ENCODE results near the gene PGD.
"Not testable (repeated sequence)": the region's sequence is repeated elsewhere in the genome, so short reads cannot be mapped to it uniquely, and the experiment has no call there.

The PGD gene

DNA sequence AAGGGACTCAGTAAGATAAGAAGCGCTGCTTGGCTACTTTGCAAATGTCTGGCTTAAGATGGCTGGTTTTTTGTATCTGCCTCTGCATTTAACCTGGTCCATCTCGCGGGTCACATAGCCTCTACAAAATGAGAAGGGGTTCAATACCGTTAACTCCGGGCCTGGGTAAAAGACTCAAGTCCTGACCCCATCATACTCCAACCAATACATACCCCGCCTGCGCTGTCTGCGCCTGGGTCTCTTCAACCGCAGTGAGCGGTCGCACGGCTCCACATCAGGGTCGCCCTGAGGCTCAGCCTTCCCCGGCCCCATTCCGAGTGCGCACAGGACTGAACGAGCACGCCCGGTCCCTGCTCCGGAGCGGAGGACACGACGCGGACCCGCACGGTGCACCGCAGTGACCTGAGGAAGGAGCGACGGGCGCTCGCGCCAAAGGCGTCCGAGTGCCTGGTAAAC, 558 bp upstream of the PGD start:
- in situ Hi-C loops (cut with MboI; ENCODE audit: low sequenced_read_pairs) = no loop called here

DNA sequence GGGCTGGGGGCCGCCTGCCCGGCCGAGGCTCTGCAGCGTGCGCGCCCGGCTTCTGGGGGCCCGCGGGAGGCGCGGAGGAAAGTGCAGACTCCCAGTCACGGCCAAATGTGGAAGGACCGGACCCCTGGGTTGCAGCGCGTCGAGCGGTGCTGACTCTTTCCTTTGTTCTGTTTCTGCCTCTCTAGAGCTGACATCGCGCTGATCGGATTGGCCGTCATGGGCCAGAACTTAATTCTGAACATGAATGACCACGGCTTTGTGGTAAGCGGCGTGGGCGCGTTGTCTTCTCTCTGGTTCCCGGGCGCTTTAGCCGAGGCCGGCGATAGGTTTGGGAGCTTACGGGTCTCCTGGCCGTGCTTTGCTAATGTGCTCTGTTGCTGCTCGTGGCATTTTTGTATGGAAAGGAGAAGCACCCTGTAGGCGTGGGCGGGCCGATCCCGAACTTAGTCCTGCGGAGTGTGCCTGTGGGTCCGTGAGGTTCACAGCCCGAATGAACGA, 629 bp downstream of the PGD start:
- in situ Hi-C loops (cut with MboI; ENCODE audit: low sequenced_read_pairs) = no loop called here

DNA sequence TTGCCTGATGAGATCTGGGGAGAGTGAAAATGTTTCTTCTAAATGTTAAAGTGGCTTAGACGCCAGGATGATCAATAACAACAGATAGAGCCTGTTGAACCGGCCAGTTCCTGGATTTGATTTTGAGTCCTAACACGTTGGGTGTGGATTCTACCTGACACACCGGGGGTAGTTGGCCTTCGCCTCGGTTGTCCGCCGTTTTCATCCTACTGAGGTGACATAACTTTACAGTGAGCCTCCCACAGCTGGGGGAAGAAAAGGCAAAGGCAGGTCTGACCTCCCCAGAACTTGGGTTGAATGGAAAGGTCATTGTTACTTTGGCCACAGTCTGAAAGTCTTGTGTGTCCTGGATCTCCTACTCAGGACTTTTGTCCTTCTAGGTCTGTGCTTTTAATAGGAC, 1.1 kb downstream of the PGD start:
- in situ Hi-C loops (cut with MboI; ENCODE audit: low sequenced_read_pairs) = no loop called here

DNA sequence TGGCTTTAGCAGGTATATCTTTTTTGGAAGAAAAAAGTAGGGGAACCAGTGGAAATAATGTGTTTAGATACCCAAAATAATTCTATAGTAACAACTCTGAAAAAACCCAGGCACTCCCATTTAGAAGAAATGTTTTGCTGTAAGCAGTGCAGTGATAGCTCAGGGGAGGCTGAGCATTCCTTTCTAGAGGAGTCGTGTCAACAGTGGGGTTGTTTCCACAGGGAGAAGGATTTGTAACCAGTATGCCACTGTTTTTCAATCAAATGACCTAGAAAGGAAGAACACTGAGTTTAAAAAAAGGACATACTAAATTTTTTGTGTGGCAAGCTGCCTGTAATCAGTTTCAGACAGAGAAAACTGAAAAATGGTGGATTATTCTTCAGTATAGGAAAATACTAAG, 2.4 kb downstream of the PGD start:
- in situ Hi-C loops (cut with MboI; ENCODE audit: low sequenced_read_pairs) = no loop called here

DNA sequence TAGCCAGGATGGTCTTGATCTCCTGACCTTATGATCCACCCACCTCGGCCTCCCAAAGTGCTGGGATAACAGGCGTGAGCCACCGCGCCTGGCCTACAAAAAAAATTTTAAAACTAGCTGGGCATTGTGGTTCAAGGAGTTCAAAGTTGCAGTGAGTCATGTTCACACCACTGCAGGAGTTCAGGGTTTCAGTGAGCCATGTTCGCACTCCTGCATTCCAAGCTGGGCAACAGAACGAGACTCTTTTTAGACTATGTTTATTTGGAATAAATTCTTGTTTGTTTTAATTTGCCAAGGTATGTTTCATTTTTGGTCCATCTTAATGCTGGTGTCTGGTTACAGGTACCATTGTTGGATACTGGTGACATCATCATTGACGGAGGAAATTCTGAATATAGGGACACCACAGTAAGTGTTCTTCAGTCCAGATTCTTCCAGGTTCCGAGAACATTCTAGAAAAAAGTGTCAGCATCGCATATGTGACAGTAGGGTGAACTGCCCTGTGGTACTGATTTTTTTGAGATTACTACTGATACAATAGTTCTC, 3.9 kb downstream of the PGD start:
- in situ Hi-C loops (cut with MboI; ENCODE audit: low sequenced_read_pairs) = no loop called here

DNA sequence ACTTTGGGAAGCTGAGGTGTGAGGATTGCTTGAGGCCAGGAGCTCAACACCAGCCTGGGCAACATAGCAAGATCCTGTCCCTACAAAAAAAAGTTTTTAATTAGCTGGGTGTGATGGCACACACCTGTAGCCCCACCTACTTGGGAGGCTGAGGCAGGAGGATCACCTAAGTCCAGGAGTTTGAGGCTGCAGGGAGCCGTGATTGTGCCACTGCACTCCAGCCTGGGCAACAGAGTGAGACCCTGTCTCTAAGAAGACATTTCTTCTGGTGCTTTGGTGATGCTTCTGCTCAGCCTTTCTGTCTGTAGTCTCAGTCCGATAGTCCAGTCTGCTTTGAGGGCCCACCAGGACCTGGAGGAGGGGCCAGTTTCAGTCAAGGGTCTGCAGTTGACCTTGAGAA, 8.3 kb downstream of the PGD start:
- in situ Hi-C loops (cut with MboI; ENCODE audit: low sequenced_read_pairs) = no loop called here

GRCh38 chr1:10415211-10415930, 16.5 kb downstream of the PGD start:
- in situ Hi-C loops (cut with MboI; ENCODE audit: low sequenced_read_pairs) = no loop called here

DNA sequence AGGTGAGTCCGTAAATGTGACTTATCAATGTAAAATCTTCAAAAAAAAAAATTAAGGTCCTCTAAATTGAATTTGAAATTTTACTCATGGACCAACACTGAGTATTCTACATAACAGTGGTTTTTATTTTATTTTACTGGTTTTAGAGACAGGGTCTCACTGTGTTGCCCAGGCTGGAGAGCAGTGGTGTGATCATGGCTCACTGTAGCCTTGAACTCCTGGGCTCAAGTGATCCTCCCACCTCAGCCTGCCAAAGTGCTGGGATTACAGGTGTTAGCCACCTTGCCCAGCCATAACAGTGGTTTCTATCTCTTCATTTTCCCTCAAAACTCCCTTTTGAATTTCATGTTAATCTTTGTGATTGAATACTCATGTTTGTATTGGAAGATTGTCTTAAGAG, 17.1 kb downstream of the PGD start:
- in situ Hi-C loops (cut with MboI; ENCODE audit: low sequenced_read_pairs) = not testable (repeated sequence)

GRCh38 chr1:10418741-10419140, 19.9 kb downstream of the PGD start:
- in situ Hi-C loops (cut with MboI; ENCODE audit: low sequenced_read_pairs) = not testable (repeated sequence)

GRCh38 chr1:10419351-10419750, 20.5 kb downstream of the PGD start:
- in situ Hi-C loops (cut with MboI; ENCODE audit: low sequenced_read_pairs) = no loop called here

DNA sequence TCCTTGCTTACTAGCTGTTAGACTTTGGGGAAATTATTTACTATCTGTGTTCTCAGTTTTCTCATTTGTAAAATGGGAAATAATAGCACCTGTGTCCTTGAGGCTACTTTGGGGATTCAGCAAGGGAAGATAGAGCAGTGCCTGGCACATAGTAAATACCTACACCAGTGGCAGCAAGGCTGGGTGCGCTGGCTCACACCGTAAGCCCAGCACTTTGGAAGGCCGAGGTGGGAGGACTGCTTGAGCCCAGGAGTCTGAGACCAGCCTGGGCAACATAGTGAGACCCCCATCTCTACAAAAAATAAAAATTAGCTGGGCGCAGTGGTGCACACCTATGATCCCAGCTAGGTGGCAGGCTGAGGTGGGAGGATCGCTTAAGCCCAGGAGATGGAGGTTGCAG, 22.8 kb downstream of the PGD start:
- in situ Hi-C loops (cut with MboI; ENCODE audit: low sequenced_read_pairs) = no loop called here

DNA sequence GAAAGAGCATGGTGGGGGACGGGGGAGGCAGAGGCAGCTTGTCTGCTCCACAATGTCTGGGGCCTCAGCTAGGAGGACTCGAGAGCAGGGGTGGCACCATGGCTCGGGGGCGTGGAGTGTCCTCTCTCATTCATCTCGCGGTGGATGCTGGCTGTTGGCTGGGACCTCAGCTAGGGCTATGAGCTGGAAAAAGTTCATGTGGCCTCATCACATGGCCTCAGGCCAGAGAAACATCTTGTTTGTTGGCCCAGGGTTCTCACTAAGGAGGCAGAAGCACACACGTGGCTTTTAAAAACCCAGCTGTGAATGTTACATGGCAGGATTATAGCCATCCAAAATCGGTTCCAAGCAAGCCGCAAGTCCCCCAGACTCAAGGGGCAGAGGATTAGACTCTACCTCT, 25.2 kb downstream of the PGD start:
- in situ Hi-C loops (cut with MboI; ENCODE audit: low sequenced_read_pairs) = no loop called here

DNA sequence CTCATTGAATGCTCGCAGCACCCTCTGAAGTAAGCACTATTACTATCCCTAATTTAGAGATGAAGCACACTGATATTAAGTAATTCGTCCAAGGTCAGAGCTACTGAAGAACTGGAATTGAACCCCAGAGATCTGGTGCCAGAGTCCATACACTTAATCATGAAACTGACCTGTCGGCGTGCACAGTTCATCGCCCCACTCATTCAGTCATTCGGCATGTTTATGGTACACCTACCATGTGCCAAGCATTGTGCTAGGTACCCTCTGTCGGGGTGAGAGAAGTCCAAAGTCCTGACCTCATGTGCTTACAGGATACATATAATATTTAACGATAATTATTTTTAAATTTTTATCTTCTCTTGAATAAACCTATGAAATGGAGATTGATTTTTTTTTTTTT, 25.8 kb downstream of the PGD start:
- in situ Hi-C loops (cut with MboI; ENCODE audit: low sequenced_read_pairs) = no loop called here

DNA sequence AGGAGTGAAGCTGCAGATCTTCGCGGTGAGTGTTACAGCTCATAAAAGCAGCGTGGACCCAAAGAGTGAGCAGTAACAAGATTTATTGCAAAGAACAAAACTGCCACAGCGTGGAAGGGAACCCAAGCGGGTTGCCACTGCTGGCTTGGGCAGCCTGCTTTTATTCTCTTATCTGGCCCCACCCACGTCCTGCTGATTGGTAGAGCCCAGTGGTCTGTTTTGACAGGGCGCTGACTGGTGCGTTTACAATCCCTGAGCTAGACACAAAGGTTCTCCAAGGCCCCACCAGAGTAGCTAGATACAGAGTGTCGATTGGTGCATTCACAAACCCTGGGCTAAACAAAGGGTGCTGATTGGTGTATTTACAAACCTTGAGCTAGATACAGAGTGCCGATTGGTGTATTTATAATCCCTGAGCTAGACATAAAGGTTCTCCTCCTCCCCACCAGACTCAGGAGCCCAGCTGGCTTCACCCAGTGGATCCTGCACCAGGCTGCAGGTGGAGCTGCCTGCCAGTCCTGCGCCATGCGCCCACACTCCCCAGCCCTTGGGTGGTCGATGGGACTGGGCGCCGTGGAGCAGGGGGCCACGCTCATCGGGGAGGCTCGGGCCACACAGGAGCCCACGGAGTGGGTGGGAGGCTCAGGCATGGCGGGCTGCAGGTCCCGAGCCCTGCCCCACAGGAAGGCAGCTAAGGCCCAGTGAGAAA, 27.1 kb downstream of the PGD start:
- in situ Hi-C loops (cut with MboI; ENCODE audit: low sequenced_read_pairs) = not testable (repeated sequence)

DNA sequence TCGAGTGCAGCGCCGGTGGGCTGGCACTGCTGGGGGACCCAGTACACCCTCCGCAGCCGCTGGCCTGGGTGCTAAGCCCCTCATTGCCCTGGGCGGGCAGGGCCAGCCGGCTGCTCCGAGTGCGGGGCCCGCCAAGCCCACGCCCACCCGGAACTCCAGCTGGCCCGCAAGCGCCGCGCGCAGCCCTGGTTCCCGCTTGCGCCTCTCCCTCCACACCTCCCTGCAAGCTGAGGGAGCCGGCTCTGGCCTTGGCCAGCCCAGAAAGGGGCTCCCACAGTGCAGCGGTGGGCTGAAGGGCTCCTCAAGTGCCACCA, 27.6 kb downstream of the PGD start:
- in situ Hi-C loops (cut with MboI; ENCODE audit: low sequenced_read_pairs) = not testable (repeated sequence)

DNA sequence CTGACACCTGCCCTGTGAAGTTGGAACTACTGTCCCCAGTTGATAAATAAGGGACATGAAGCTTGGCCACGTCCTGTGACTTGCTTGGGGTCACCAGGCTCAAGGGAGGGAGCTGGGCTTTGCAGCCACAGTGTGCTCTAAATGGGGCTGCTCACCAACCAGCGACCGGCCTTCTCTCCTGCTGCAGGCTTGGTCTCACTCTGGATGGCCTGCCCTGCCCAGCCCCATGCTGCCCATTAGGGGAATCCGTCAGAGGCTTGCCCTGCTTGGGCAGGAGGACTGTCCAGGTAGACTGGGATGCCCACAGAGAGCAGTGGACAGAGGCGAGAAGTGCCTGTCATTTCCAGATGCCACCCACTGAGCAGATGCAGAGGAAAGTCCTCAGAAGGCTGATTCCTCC, 30.1 kb downstream of the PGD start:
- in situ Hi-C loops (cut with MboI; ENCODE audit: low sequenced_read_pairs) = no loop called here

DNA sequence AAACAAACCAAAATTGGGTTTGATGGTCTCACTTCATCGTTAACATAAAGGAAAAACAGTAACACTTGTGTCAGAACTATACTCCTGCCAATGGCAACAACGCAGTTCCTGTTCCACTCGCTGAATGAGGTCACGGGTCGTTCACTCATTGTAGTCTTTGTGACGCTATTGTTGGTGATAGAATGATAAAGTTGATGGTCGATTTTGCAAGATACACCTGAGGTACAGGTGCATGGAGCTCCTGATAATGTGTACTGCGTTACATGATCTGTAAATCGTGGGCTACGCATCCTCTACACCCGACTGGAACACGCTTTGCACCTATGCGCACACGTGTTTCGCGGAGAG, 31.0 kb downstream of the PGD start:
- in situ Hi-C loops (cut with MboI; ENCODE audit: low sequenced_read_pairs) = no loop called here

- in situ Hi-C loops (cut with MboI; ENCODE audit: low sequenced_read_pairs) = no loop called here
These were observed 31.6 kb downstream of the PGD start, which contains the start of gene CENPS for GRCh38 chr1:10430216-10431069. Gene CENPS (plus strand): TSS chr1:10430433. CDS start chr1:10430518, 85 bp downstream.

DNA sequence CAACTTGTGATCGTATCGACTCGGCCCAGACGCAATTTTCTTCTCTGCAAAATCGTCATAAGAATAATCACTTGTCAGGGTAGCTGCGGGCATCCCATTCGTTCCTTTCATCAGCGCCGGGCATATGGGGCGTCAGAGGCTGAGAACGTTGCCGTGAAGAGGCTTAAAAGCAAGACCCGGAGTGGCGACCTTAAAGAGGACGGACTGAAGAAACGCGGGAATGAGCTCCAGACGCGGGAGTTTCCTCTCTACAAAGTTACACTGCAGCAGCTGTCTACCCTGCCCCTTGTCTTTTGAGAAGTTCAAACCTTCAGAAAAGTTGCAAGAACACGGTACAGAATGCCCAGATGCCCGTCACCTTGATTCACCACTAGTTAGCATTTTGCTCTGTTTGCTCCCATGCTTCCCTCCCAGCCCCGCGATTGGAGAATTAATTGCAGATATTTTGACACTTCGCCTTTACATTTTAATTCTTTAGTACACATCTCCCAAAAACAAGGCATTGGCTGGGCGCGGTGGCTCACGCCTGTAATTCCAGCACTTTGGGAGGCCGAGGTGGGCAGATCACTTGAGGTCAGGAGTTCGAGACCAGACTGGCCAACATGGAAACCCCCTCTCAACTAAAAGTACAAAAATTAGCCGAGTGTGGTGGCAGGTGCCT, 32.3 kb downstream of the PGD start:
- in situ Hi-C loops (cut with MboI; ENCODE audit: low sequenced_read_pairs) = no loop called here

DNA sequence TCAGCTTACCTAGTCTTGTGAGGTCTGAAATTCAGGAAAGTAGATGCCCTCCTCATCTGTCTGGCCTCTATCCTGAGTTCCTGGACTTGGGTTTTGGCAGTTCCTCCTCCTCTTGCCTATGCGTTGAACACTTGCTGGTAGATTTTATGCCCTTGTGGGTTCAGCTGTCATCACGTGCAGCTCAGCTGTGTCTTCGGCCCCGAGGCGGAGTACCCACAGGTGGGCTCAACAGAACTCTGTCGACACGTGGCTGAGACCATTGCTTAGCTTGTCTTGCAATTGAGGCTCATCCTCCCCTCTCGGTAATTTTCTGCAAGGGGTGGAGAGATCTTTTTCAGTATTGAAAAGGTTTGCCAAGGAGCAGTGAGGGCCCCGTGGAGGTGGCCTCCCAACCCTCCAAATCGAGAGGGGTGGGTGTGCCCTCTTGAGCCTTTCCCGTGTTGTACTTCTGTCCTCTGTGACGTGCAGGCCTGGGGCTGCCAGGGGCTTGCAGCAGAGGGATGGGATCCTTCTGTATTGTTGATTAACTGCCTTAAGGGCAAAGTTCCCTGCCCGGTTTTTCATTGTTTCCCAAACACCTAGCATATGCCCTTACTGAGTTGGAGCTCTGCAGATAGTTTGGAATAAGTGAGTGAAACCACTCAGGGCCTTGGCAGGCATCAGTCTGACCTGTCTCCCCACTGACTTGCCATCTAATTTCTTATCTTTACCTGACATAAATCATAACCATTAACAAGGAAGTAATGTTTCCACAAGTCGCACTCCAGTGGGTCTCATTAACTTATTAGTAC, 34.2 kb downstream of the PGD start:
- in situ Hi-C loops (cut with MboI; ENCODE audit: low sequenced_read_pairs) = no loop called here
